Right lobe of liver (tissue), 6 donors: ENCODE data around the gene ITGAV. TPM values are rescaled to one million over a fixed set of nuclear protein-coding genes. Genes with fewer than 3 reads are reported as not detected.

Experiments
- ATAC-seq, 4 donors: fragments of 200-7000 bp; cut with Tn5 transposase; one replicate each; pipeline ENCODE4 v1.9.1; 2020; ENCODE audit warnings: mild to moderate bottlenecking in 4 of 4, moderate library complexity in 4 of 4
- DNase-seq, 3 donors: peaks; one replicate each; pipeline ENCODE4 v3.0.0-alpha.2; 2020
- H3K27ac ChIP-seq, 3 donors: fragments of 200-600 bp; one replicate each; pipeline ENCODE4 v1.8.0; 2022
- H3K27me3 ChIP-seq, 2 donors: fragments of 200-600 bp; one replicate each; pipeline ENCODE4 v1.8.0; 2022
- H3K36me3 ChIP-seq, 4 donors: fragments of 200-600 bp; sonication (generic) in 1 of 4; one replicate each; pipeline versions ENCODE4 v1.5.1 to v1.8.0; 2017 to 2022; ENCODE audit warnings: control low read depth in 1 of 4
- H3K4me1 ChIP-seq, 4 donors: fragments of 200-600 bp; sonication (generic) in 1 of 4; one replicate each; pipeline versions ENCODE4 v1.5.1 to v1.8.0; 2017 to 2022; ENCODE audit warnings: control low read depth in 1 of 4
- H3K4me3 ChIP-seq, 3 donors: fragments of 200-600 bp; one replicate each; pipeline ENCODE4 v1.8.0; 2022
- H3K9me3 ChIP-seq, 4 donors: fragments of 200-600 bp; sonication (generic) in 1 of 4; one replicate each; pipeline versions ENCODE4 v1.5.1 to v1.8.0; 2017 to 2022; ENCODE audit warnings: control low read depth in 1 of 4
- CTCF ChIP-seq, 4 donors: fragments of 200-600 bp in 3 of 4; fragments of 450-650 bp in 1 of 4; IDR thresholded peaks; one replicate each; pipeline versions ENCODE4 v1.5.1 to v1.8.0; 2016 to 2022; ENCODE audit warnings: antibody characterized with exemption in 4 of 4, mild to moderate bottlenecking in 2 of 4
- POLR2A ChIP-seq: fragments of 450-650 bp; IDR thresholded peaks from one replicate; pipeline ENCODE4 v1.6.1; 2017; ENCODE audit warnings: antibody characterized with exemption, mild to moderate bottlenecking
- WGBS: methylation state at CpG from one replicate; pipeline ENCODE4 v1.1.6; 2018; ENCODE audit warnings: low coverage, low lambda C conversion rate; ENCODE audit not compliant: insufficient coverage; ENCODE audit errors: missing lambda C conversion rate; 5-methylcytosine and 5-hydroxymethylcytosine counted together
- intact Hi-C, 2 donors: fragments of 100-400 bp; cut with DNase I; formaldehyde crosslinking; loops; one replicate each; pipeline versions ENCODE4 v1.11.2 to v1.14.1; 2022
- total RNA-seq, 6 experiments: library from RNA; depleted of rRNA in 2 of 6; stranded (reverse); fragments of >200 nt in 2 of 6; fragmentation: NEBNext Ultra II Directional in 3 of 6; extraction: Animal tissue kit (Norgen Biotek cat#: 25700) in 3 of 6; gene quantifications; one replicate each; pipeline versions ENCODE4 v1.1.0 to v1.2.4, GENCODE V29; 2016 to 2023
- donor health status: DM: no; HTN: yes; CAD: no.
- donor health status: DM: no; HTN: no; CAD: no.
- donor health status: DM: no; HTN: no; CAD: no.
- donor health status: DM: no; HTN: yes; CAD: no.
- donor health status: DM: no; HTN: yes; CAD: no.

Gene ITGAV
- total RNA-seq, 6 experiments from 2014 or later, result 16.3 to 48.4 (median 26.4) TPM

- no peak for DNase-seq
- TF ChIP-seq POLR2A (no peak), CTCF (IDR thresholded peaks at IDR 0.05) (no peak)
- Histone ChIP-seq H3K36me3 (no peaks in the 10 kb centered on the region), H3K27ac (no peak overlapping the region), H3K9me3 (no peaks in the 10 kb centered on the region), H3K4me3 (no peak overlapping the region), H3K4me1 (no peaks in the 10 kb centered on the region), H3K27me3 (no peaks in the 10 kb centered on the region)
- intact Hi-C loops, result no loop called here
- ATAC-seq, result peak in 1 of 4 donors; percentile 37
- 61% methylated on average over 7 of the region's 7 CpGs for WGBS
These were observed 20.9 kb downstream of the ITGAV start for GRCh38 chr2:186610785-186611184.

- WGBS, result 100% methylated on average over 1 of the region's 2 CpGs
- Histone ChIP-seq H3K4me3 (no peak overlapping the region), H3K36me3 (no peaks in the 10 kb centered on the region), H3K9me3 (no peaks in the 10 kb centered on the region), H3K4me1 (no peaks in the 10 kb centered on the region), H3K27ac (no peak overlapping the region), H3K27me3 (no peaks in the 10 kb centered on the region)
- no peak for DNase-seq
- intact Hi-C loops, result no loop called here
- peak in 2 of 4 donors; percentile 22 to 53 for ATAC-seq
- TF ChIP-seq CTCF (IDR thresholded peaks at IDR 0.05) (no peak), POLR2A (no peak)
These were observed 21.7 kb downstream of the ITGAV start for GRCh38 chr2:186611526-186611925.

- H3K27me3 ChIP-seq, result no peaks in the 10 kb centered on the region
- no peak overlapping the region for H3K4me3 ChIP-seq
- no peaks in the 10 kb centered on the region for H3K9me3 ChIP-seq
- 82% methylated on average over 2 of the region's 2 CpGs for WGBS
- TF ChIP-seq CTCF (IDR thresholded peaks at IDR 0.05) (no peak), POLR2A (no peak)
- H3K4me1 ChIP-seq, result no peaks in the 10 kb centered on the region
- no peak overlapping the region for H3K27ac ChIP-seq
- no peak for DNase-seq
- ATAC-seq, result no peak
- no peaks in the 10 kb centered on the region for H3K36me3 ChIP-seq
- intact Hi-C loops, result no loop called here
These were observed 22.2 kb downstream of the ITGAV start for GRCh38 chr2:186612026-186612425.

GRCh38 chr2:186612555-186613440 lies 22.9 kb downstream of the ITGAV start:
- no peak overlapping the region for H3K27ac ChIP-seq
- no peaks in the 10 kb centered on the region for H3K4me1 ChIP-seq
- no peak for TF ChIP-seq CTCF (IDR thresholded peaks at IDR 0.05)
- TF ChIP-seq POLR2A, result no peak
- 53% methylated on average over 2 of the region's 2 CpGs for WGBS
- no peaks in the 10 kb centered on the region for H3K27me3 ChIP-seq
- DNase-seq (no peak), ATAC-seq (no peak)
- no peak overlapping the region for H3K4me3 ChIP-seq
- intact Hi-C loops, result no loop called here
- no peaks in the 10 kb centered on the region for H3K36me3 ChIP-seq
- no peaks in the 10 kb centered on the region for H3K9me3 ChIP-seq
